NCI-H510A treated with DMSO at 0.1 percent for 48 hours (cell line): ENCODE data around the gene XRRA1.
"Not testable (repeated sequence)": the region's sequence is repeated elsewhere in the genome, so short reads cannot be mapped to it uniquely, and the experiment has no call there.

Experiments
- DNase-seq: peaks from one replicate; lab custom pipeline; 2025; lab: John Stamatoyannopoulos, UW

Gene XRRA1

DNA sequence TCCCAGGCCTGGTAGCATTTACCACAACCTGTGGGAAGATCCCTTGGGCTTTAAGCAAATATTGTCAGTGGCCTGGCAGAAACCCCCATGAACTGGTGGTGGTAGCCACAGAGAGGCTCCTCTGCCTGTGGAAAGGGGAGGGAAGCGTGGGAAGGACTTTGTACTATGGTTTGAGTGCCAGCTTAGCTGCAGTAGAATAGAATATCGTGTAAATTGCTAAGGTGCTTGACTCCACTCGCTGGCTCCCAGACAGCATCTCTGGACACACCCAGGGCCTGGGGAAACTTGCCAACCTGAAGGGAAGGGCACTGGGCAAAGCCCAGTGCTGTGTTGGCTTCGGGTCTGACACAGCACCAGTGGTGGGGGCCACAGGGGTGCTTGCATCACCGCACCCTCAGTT is 52.6 kb downstream of the XRRA1 start:
- no peak for DNase-seq

- DNase-seq, result no peak
These were observed 53.4 kb downstream of the XRRA1 start for GRCh38 chr11:74895340-74896116.

DNA sequence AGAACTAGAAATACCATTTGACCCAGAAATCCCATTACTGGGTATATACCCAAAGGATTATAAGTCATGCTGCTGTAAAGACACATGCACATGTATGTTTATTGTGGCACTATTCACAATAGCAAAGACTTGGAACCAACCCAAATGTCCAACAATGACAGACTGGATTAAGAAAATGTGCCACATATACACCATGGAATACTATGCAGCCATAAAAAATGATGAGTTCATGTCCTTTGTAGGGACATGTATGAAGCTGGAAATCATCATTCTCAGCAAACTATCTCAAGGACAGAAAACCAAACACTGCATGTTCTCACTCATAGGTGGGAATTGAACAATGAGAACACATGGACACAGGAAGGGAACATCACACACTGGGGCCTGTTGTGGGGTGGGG is 55.9 kb downstream of the XRRA1 start:
- not testable (repeated sequence) for DNase-seq

GRCh38 chr11:74877132-74877531 is 71.8 kb downstream of the XRRA1 start:
- DNase-seq, result no peak

DNA sequence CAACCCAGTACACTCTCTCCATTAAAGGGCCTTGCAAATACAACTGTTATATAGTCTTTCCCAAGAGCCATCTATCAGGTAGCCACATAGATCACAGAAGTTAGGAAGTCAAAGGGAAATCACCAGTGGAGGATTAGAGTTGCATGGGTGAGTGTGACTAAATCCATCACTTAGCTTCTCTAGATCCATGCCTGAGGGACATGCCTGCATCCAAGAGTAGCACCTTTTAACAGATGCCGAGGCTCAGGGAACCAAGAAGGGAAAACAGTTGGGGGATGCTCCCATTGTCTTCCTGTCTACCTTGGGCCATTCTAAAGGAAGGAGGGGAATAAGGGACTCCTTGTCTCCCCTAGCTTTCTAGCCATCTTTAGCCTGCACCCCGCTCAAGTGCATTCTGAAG is 77.9 kb downstream of the XRRA1 start:
- no peak for DNase-seq

DNA sequence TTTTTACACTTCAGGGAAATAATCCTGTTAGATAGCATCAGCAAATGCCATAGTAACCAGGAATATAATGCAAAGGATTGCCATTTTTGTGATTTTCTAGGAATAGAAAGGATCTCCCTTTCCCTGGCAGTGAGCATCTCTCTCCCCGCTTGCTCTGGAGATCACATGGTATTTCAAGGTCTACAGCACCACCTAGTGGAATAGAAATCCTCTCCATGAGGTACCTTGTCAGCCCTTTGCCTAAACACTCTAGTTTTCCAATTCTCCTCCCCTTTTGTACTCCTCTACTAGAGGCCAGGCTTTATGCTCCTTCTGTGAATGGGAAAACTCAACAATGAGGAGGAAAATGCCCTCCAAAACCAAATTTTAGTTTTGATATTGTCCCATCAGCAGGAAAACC is 78.4 kb downstream of the XRRA1 start:
- DNase-seq, result no peak

DNA sequence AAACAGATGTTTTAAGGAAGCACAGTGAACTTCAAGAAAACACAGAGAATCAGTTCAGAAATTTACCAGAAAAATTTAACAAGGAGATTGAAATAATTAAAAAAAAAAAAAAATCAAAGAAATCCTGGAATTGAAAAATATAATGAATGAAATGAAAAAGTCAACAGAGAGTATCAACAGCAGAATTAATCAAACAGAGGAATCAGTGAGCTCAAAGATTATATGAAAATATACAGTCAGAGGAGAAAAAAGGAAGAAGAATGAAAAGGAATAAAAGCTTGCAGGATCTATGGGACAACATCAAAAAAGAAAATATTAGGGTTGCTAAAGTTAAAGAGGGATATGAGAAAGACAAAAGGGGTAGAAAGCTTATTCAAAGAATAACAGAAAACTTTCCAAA is 82.3 kb downstream of the XRRA1 start:
- DNase-seq, result no peak

- DNase-seq, result no peak
These were observed 85.5 kb downstream of the XRRA1 start for GRCh38 chr11:74863410-74863809.

GRCh38 chr11:74860743-74861142 is 88.1 kb downstream of the XRRA1 start:
- no peak for DNase-seq

DNA sequence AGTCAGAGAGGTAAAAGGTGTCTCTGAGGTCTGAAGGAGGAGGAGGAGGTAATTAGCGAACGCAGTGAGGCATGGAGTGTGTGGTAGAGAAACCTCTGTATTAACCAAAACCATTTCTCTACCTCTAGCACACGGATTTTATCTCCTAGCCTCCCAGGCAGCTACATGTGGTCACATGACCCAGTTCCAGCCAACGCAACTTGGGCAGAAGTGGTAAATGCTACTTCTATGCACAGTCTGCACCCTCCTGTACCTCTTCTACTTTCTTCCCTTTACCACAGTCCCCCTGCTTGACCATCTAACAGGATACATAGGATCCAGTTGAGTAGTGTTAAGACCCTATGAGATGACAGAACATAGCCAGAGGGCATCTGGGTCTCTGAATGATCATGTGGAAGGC is 95.7 kb downstream of the XRRA1 start:
- DNase-seq, result no peak

DNA sequence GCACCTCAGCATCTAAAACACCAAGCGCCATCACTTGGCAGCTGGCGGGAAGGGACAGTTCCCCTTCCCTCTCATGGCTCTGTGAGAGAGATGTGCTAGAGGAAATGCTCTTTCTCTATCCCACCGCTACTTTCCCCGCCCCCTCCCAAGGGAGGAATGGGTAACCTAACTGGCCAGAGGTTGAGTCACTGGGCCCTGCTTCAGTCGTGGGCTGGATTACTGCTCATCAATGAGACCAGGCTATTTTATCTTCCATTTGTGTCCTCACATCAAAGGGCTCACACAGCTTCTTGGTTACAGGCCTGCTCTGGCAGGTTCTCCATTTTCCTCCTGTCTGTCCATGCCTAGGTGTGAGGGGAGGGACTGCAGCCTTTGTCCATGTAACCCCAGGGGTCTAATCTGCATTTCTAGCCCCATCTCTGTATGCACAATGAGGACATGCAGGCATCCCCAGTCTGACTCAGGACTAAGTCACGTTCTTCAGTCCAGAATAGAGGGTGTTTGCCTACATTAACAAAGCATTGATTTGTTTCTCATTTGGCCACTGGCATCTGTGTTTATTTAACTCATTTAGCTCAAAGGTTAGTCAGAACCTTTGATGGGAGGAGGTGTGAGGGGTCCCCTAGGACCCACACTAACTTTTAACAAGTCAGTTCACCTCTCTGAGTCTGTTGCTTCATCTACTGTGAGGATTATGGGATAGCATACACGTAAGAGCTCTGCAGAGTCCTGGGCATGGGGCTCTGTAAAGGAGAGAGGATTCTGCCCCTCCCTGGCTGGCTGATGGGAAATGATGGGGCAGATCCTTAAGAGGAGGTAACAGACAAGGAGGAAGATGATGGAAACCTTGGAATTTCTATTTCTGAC is 99.1 kb downstream of the XRRA1 start:
- DNase-seq, result no peak

GRCh38 chr11:74847895-74848294 is 101.0 kb downstream of the XRRA1 start:
- no peak for DNase-seq

DNA sequence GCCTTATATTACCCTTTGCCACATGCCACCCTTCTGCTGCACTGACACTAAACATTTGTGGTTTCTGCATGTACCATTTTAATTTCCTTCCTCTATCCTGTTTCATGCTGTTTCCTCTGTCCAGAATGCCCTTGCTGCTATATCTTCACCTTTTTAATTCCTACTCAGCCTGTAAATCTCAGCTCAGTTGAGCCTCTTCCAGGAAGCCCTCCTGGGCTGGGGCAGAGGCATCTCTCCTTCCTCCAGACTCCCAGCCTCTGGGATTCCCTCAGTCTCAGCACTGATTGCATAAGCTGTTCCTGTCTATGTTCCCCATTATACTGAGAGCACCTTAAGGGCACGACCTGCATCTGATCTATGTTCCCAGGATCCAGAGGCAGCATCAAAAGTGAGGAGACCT is 101.5 kb downstream of the XRRA1 start:
- DNase-seq, result no peak

GRCh38 chr11:74846770-74847169 is 102.1 kb downstream of the XRRA1 start:
- DNase-seq, result no peak

GRCh38 chr11:74845978-74846517 is 102.8 kb downstream of the XRRA1 start:
- no peak for DNase-seq

DNA sequence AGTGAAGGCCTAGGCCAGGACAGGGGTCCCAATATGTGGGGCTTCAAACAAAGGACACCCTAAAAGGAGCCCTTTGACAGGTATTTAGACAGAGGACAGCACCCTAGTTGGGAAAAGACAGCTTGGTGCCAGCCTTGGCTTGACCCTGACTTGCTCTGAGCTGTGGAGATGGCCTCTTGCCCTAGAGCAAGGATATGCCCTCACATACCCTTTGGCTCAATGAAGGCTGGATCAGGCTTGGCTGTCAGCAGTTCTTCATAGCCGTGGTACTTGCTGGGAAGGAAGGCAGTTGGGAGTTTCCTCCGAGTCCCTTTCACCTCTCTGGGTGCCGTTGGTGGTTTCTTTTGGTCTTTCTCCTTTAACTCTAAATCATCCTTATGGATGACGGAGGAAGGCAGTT is 104.0 kb downstream of the XRRA1 start:
- no peak for DNase-seq

DNA sequence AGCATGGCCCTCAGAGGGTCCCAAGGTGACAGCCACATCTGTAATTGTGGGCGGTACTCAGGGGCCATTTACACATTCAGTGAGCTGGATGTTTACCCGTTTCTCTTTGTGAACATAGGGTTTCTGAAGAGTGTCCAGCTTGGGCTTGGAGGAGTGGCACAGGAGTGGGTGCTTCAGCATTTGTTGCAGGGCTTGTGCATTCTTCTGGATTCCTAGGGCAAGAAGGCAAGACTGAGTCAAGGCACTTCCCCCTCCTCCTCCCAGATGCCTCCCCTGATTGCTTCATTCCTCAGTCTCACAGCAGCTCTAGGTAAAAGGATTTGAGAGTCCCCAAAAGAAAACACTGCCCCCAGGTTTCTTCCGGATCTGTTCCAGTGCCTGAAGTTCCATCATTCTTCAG is 104.8 kb downstream of the XRRA1 start:
- DNase-seq, result no peak

- DNase-seq, result no peak
These were observed 105.9 kb downstream of the XRRA1 start for GRCh38 chr11:74842967-74843366.

DNA sequence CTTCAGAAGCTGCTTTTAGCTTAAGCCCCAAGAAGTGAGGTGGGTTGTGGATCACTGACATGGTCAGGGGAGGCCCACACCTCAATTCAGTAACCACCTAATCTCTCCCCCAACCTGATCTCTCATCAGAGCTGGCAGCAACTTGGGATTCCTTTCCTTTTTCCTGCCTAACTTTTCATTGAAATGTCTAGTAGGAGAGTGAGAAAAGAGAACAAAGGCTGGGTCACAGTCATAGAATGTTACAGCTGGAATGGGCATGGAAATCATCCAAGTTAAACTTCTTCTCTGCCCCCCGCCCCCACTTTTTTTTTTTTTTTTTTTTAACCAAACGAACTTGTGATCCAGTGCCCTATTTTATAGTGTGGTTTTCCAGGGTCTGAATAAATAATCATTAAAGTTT is 108.4 kb downstream of the XRRA1 start:
- DNase-seq, result no peak

DNA sequence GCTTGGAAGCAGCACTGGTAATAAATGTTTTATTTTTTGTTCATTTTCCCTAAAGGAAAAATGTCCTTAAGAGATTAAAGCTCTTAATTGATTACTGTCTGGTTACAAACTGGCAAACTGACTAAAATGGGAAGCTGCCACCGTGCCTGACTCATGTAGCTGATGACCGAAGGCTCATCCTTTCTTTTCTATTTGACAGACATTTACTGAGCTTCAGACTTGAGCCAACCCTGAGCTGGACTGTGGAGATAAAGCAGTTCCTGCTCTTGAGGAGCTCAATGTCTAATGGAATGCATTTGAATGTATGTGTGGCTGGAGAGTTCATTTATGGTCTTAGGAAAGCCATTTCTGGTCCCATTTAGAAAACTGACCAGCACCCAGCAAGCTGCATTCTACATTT is 108.9 kb downstream of the XRRA1 start:
- DNase-seq, result no peak

- no peak for DNase-seq
These were observed 109.4 kb downstream of the XRRA1 start for GRCh38 chr11:74839446-74839845.

GRCh38 chr11:74838188-74838587 is 110.7 kb downstream of the XRRA1 start:
- DNase-seq, result no peak

GRCh38 chr11:74837191-74837590 is 111.7 kb downstream of the XRRA1 start:
- DNase-seq, result no peak
